ENCODE results near the gene GJA4. TPM values are rescaled to one million over a fixed set of nuclear protein-coding genes. Genes with fewer than 3 reads are reported as not detected.

The GJA4 gene
- total RNA-seq, 1 donor from 2014 or later: 8.9 TPM

- no peak for DNase-seq (ENCODE audit: low spot score)
These were observed 46.9 kb downstream of the GJA4 start for GRCh38 chr1:34839526-34840305.

GRCh38 chr1:34840426-34840825 is 47.6 kb downstream of the GJA4 start:
- DNase-seq (ENCODE audit: low spot score): no peak

- no peak for DNase-seq (ENCODE audit: low spot score)
These were observed 49.3 kb downstream of the GJA4 start for GRCh38 chr1:34842073-34842472.

GRCh38 chr1:34842952-34843371 is 50.2 kb downstream of the GJA4 start:
- no peak for DNase-seq (ENCODE audit: low spot score)

- DNase-seq (ENCODE audit: low spot score): no peak
These were observed 50.8 kb downstream of the GJA4 start for GRCh38 chr1:34843392-34844251.

- no peak for DNase-seq (ENCODE audit: low spot score)
These were observed 51.4 kb downstream of the GJA4 start for GRCh38 chr1:34844252-34844634.

Other genes starting within 250 kb of the GJA4 start
- 8.5 TPM for gene GJB5, start 38.0 kb upstream of the GJA4 start, total RNA-seq
- 3.8 TPM for gene GJB4, start 33.3 kb upstream of the GJA4 start, total RNA-seq
- gene GJB3, start 11.8 kb upstream of the GJA4 start, total RNA-seq: 14.9 TPM
- gene SMIM12, start 66.8 kb downstream of the GJA4 start, total RNA-seq: 37.6 TPM
- gene DLGAP3, start 136.7 kb downstream of the GJA4 start, total RNA-seq: 0.26 TPM
- 29.6 TPM for gene TMEM35B, start 192.3 kb downstream of the GJA4 start, total RNA-seq
- 31.5 TPM for gene ZMYM6, start 238.9 kb downstream of the GJA4 start, total RNA-seq

Measured in ureter (tissue), 1 donor.